Body of pancreas (tissue), 4 donors: ENCODE results near the gene NACC2.

Experiments used
- CTCF ChIP-seq, 7 experiments: fragments of 450-650 bp in 4 of 7; fragments of 200-600 bp in 3 of 7; sonication (generic) in 3 of 7; IDR thresholded peaks; one replicate each; pipeline ENCODE4 v1.5.1; 2016 to 2019; ENCODE audit warnings: antibody characterized with exemption in 7 of 7
- POLR2A ChIP-seq, 3 donors: fragments of 450-650 bp; IDR thresholded peaks; one replicate each; pipeline ENCODE4 v1.6.1; 2016; ENCODE audit warnings: antibody characterized with exemption in 3 of 3, mild to moderate bottlenecking in 2 of 3

DNA sequence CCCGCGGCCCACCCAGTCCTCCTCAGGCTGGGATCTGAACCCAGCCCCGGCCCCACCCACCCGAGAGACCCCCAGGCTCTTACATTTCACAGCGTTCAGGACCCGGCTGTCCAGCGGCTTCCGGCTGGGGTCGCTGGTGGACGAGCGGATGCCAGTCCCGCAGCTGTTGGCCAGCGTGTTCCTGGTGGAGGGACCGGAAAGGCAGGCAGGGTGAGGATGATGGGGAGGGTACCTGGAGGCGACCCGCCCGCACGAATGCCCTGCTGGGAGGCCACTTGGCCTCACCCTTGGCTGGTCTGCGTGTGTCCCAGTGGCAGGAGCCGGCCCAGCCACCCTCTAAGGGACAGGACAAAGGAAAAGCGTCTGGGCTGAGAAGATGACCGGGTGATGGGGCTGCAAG lies 82.0 kb downstream of the NACC2 start:
- no peak for TF ChIP-seq CTCF (IDR thresholded peaks at IDR 0.05)
- no peak for TF ChIP-seq POLR2A (IDR thresholded peaks at IDR 0.05)
